GM18520 (cell line): ENCODE results near the gene NBEAL1.
"Not testable (repeated sequence)": the region's sequence is repeated elsewhere in the genome, so short reads cannot be mapped to it uniquely, and the experiment has no call there.

ENCODE experiments used
- ATAC-seq: cut with Tn5 transposase; IDR thresholded peaks from one replicate; pipeline ENCODE4 v1.9.1; 2021; ENCODE audit not compliant: unreplicated experiment

Gene NBEAL1

GRCh38 chr2:203105996-203106395 lies 91.3 kb downstream of the NBEAL1 start:
- no peak for ATAC-seq

- not testable (repeated sequence) for ATAC-seq
These were observed 95.8 kb downstream of the NBEAL1 start for GRCh38 chr2:203110496-203110895.

- ATAC-seq, result no peak
These were observed 97.7 kb downstream of the NBEAL1 start for GRCh38 chr2:203112342-203112741.

GRCh38 chr2:203115201-203115700 lies 100.6 kb downstream of the NBEAL1 start:
- ATAC-seq, result not testable (repeated sequence)

- no peak for ATAC-seq
These were observed 107.8 kb downstream of the NBEAL1 start for GRCh38 chr2:203122317-203122986.

- no peak for ATAC-seq
These were observed 112.3 kb downstream of the NBEAL1 start for GRCh38 chr2:203126996-203127395.

- ATAC-seq, result no peak
These were observed 120.4 kb downstream of the NBEAL1 start for GRCh38 chr2:203135105-203135504.

- no peak for ATAC-seq
These were observed 128.7 kb downstream of the NBEAL1 start for GRCh38 chr2:203143391-203143790.

- no peak for ATAC-seq
These were observed 134.5 kb downstream of the NBEAL1 start for GRCh38 chr2:203149194-203149593.

- ATAC-seq, result no peak
These were observed 140.7 kb downstream of the NBEAL1 start for GRCh38 chr2:203155406-203155805.

- ATAC-seq, result not testable (repeated sequence)
These were observed 148.0 kb downstream of the NBEAL1 start for GRCh38 chr2:203162722-203163121.

GRCh38 chr2:203164311-203164935 lies 149.7 kb downstream of the NBEAL1 start:
- ATAC-seq, result no peak

GRCh38 chr2:203167751-203168150 lies 153.1 kb downstream of the NBEAL1 start:
- no peak for ATAC-seq

GRCh38 chr2:203170502-203170901 lies 155.8 kb downstream of the NBEAL1 start:
- no peak for ATAC-seq

- no peak for ATAC-seq
These were observed 160.7 kb downstream of the NBEAL1 start for GRCh38 chr2:203175371-203175770.

GRCh38 chr2:203177361-203177760 lies 162.7 kb downstream of the NBEAL1 start:
- ATAC-seq, result no peak

GRCh38 chr2:203185864-203186263 lies 171.2 kb downstream of the NBEAL1 start:
- no peak for ATAC-seq

GRCh38 chr2:203190547-203190946 lies 175.9 kb downstream of the NBEAL1 start:
- not testable (repeated sequence) for ATAC-seq

- not testable (repeated sequence) for ATAC-seq
These were observed 176.4 kb downstream of the NBEAL1 start for GRCh38 chr2:203191026-203191425.

- no peak for ATAC-seq
These were observed 177.3 kb downstream of the NBEAL1 start for GRCh38 chr2:203191961-203192360.

- ATAC-seq, result no peak
These were observed 180.8 kb downstream of the NBEAL1 start for GRCh38 chr2:203195331-203196036.

- no peak for ATAC-seq
These were observed 186.2 kb downstream of the NBEAL1 start for GRCh38 chr2:203200866-203201265.
